ENCODE measurements around the gene COL16A1.

DNA sequence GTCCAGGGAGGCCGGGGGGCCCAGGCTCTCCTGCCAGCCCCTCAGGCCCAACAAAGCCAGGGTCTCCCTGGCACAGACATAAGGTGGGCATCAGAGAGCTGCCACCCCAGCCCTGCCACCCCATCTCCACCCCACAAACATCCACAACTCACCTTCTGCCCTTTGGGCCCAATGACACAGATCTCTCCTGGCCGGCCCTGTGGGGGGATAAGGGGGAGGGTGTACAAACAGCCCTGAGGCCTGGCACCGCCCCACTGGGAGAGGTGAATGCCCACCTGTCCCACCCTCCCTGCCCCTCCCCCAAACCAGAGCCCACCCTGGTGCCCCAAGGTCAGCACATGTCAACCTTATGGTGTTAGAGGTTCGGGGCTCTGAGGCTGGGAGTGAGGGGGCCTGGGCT lies 12.4 kb downstream of the COL16A1 start:
- no peak for TF ChIP-seq EP300 (IDR thresholded peaks at IDR 0.05)
- TF ChIP-seq, protein P1, sequence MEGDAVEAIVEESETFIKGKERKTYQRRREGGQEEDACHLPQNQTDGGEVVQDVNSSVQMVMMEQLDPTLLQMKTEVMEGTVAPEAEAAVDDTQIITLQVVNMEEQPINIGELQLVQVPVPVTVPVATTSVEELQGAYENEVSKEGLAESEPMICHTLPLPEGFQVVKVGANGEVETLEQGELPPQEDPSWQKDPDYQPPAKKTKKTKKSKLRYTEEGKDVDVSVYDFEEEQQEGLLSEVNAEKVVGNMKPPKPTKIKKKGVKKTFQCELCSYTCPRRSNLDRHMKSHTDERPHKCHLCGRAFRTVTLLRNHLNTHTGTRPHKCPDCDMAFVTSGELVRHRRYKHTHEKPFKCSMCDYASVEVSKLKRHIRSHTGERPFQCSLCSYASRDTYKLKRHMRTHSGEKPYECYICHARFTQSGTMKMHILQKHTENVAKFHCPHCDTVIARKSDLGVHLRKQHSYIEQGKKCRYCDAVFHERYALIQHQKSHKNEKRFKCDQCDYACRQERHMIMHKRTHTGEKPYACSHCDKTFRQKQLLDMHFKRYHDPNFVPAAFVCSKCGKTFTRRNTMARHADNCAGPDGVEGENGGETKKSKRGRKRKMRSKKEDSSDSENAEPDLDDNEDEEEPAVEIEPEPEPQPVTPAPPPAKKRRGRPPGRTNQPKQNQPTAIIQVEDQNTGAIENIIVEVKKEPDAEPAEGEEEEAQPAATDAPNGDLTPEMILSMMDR (IDR thresholded peaks at IDR 0.05) = no peak

Measured in ovary (tissue), 3 donors.